Mammary epithelial cell (primary cell): ENCODE data around the gene NAT8L.

Experiments
- EZH2 ChIP-seq: IDR thresholded peaks from 2 replicates; pipeline ENCODE4 v1.6.1; 2012; ENCODE audit warnings: low read length, inconsistent platforms, borderline replicate concordance
- TF ChIP-seq, protein P1 (sequence below), 2 donors: IDR thresholded peaks in 1 of 2; conservative IDR thresholded peaks in 1 of 2; 2 replicates each; pipeline ENCODE4 v1.5.1; 2011 to 2012; ENCODE audit warnings: inconsistent platforms in 2 of 2, low read length in 2 of 2, mild to moderate bottlenecking in 2 of 2, control low read depth in 1 of 2, low read depth in 1 of 2; ENCODE audit not compliant: insufficient read depth in 1 of 2; ENCODE audit errors: extremely low read depth in 1 of 2

- TF ChIP-seq, protein P1, sequence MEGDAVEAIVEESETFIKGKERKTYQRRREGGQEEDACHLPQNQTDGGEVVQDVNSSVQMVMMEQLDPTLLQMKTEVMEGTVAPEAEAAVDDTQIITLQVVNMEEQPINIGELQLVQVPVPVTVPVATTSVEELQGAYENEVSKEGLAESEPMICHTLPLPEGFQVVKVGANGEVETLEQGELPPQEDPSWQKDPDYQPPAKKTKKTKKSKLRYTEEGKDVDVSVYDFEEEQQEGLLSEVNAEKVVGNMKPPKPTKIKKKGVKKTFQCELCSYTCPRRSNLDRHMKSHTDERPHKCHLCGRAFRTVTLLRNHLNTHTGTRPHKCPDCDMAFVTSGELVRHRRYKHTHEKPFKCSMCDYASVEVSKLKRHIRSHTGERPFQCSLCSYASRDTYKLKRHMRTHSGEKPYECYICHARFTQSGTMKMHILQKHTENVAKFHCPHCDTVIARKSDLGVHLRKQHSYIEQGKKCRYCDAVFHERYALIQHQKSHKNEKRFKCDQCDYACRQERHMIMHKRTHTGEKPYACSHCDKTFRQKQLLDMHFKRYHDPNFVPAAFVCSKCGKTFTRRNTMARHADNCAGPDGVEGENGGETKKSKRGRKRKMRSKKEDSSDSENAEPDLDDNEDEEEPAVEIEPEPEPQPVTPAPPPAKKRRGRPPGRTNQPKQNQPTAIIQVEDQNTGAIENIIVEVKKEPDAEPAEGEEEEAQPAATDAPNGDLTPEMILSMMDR (conservative IDR thresholded peaks at IDR 0.05 in 1 of 2, IDR thresholded peaks at IDR 0.05 in 1 of 2; ENCODE audit: extremely low read depth in 1 of 2, insufficient read depth in 1 of 2, low read depth in 1 of 2, low read length in 2 of 2): no peak
- no peak for TF ChIP-seq EZH2
Measured at GRCh38 chr4:2042204-2042946, 16.8 kb upstream of the NAT8L start.
